Measurements from ENCODE around the gene CDK5RAP3. TPM values are rescaled to one million over a fixed set of nuclear protein-coding genes. Genes with fewer than 3 reads are reported as not detected.

CDK5RAP3 gene
- total RNA-seq, 1 experiment from 2014 or later: 149 TPM

DNA sequence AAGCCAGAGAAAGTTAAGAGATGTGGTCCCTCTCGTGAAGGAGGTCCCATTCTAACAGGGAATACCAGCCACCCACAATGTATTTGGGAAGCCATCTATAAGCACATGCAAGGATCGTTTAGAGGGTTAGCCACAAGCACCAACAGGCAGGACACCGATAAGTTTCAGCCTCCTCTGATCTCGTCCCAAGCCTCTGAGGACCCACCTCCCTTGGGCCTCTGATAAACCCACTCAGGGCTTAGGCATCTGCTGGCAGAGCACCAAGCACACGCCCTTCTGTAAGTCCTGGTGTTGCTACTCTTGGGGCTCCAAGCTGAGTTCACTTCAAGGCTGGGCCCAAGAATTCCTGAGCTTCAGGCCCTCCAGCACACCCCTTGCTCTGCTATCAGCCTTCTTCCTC is 35.0 kb upstream of the CDK5RAP3 start:
- Histone ChIP-seq H3T11ph (ENCODE audit: low read length) (no peak overlapping the region), H3K27me3 (ENCODE audit: insufficient read depth, low read length) (peaks cover 2% of the 10 kb centered on the region; the same call in 1 of the 2 replicates), H3K4me2 (ENCODE audit: insufficient read depth, insufficient read length, low read length) (no peak overlapping the region), H3K4ac (ENCODE audit: low read depth, low read length) (no peak overlapping the region), H3K27ac (ENCODE audit: insufficient read length, low read depth, low read length) (no peak overlapping the region), H2BK20ac (ENCODE audit: low read depth, low read length, poor library complexity, severe bottlenecking) (no peak overlapping the region), H3K4me1 (ENCODE audit: insufficient read depth, low read length) (no peaks in the 10 kb centered on the region), H4K91ac (ENCODE audit: insufficient read length, low read depth, low read length) (no peak overlapping the region), H3K79me1 (ENCODE audit: insufficient read depth, low read depth, low read length, poor library complexity, severe bottlenecking) (no peaks in the 10 kb centered on the region), H3K56ac (ENCODE audit: insufficient read length, low read depth, low read length) (no peak overlapping the region), H2BK12ac (ENCODE audit: insufficient read length, low read depth, low read length) (no peak overlapping the region), H3K14ac (ENCODE audit: insufficient read depth, low read length) (no peak overlapping the region; the same call in 1 of the 2 replicates), H2BK120ac (ENCODE audit: low read depth, low read length, poor library complexity, severe bottlenecking) (no peak overlapping the region), H4K20me1 (ENCODE audit: control insufficient read depth, insufficient read depth, insufficient read length) (no peaks in the 10 kb centered on the region), H2BK5ac (ENCODE audit: insufficient read length, low read length) (no peak overlapping the region), H3K9ac (ENCODE audit: extremely low read depth, insufficient read length, low read length) (no peak overlapping the region), H3K23ac (ENCODE audit: insufficient read length, low read depth, low read length) (no peak overlapping the region), H2BK15ac (ENCODE audit: low read depth, low read length) (no peak overlapping the region), H3K23me2 (ENCODE audit: insufficient read length, low read depth, low read length, poor library complexity, severe bottlenecking) (no peaks in the 10 kb centered on the region), H4K5ac (ENCODE audit: insufficient read length, low read depth, low read length) (no peak overlapping the region), H2AFZ (ENCODE audit: low read length) (no peak overlapping the region), H3K18ac (ENCODE audit: insufficient read length, low read depth, low read length) (no peak overlapping the region), H2AK5ac (ENCODE audit: insufficient read length, low read length) (no peak overlapping the region), H3K79me2 (ENCODE audit: insufficient read depth, low read length) (no peaks in the 10 kb centered on the region), H4K8ac (replicated peaks; ENCODE audit: insufficient read length, low read depth, low read length) (no peak overlapping the region), H3K9me3 (ENCODE audit: control insufficient read depth, low read depth, low read length) (no peaks in the 10 kb centered on the region)
- peaks cover 0 to under 1% (median 0%) of the 10 kb centered on the region in 3 experiments; a peak in 1 of 7 replicates for H3K36me3 Mint-ChIP-seq (ENCODE audit: insufficient read depth in 1 of 3, low read depth in 3 of 3)
- no peak overlapping the region for H3K27ac Mint-ChIP-seq
- peaks cover 0 to 3% of the 10 kb centered on the region in 2 experiments; a peak in 2 of 4 replicates for H3K4me1 Mint-ChIP-seq
- no peaks in the 10 kb centered on the region; a peak in 1 of 5 replicates for H3K9me3 Mint-ChIP-seq
- no peak overlapping the region for H3K4me3 Mint-ChIP-seq
- DNase-seq: no peak
- TF ChIP-seq, protein P1, sequence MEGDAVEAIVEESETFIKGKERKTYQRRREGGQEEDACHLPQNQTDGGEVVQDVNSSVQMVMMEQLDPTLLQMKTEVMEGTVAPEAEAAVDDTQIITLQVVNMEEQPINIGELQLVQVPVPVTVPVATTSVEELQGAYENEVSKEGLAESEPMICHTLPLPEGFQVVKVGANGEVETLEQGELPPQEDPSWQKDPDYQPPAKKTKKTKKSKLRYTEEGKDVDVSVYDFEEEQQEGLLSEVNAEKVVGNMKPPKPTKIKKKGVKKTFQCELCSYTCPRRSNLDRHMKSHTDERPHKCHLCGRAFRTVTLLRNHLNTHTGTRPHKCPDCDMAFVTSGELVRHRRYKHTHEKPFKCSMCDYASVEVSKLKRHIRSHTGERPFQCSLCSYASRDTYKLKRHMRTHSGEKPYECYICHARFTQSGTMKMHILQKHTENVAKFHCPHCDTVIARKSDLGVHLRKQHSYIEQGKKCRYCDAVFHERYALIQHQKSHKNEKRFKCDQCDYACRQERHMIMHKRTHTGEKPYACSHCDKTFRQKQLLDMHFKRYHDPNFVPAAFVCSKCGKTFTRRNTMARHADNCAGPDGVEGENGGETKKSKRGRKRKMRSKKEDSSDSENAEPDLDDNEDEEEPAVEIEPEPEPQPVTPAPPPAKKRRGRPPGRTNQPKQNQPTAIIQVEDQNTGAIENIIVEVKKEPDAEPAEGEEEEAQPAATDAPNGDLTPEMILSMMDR (conservative IDR thresholded peaks at IDR 0.05): no peak
- peaks cover 29% of the 10 kb centered on the region for H3K27me3 Mint-ChIP-seq (ENCODE audit: low read depth)
- WGBS (ENCODE audit: extremely low coverage, insufficient read length, low lambda C conversion rate): no CpG with 5 or more reads among the region's 5 CpGs
